Mesendoderm (in vitro differentiated cells): Measurements from ENCODE around the gene SLC4A4.
A peak's percentile ranks its signal among the peaks of the same experiment; 100 is the strongest.

Experiments used
- DNase-seq: peaks from one replicate; pipeline ENCODE4 v3.0.0; 2013
- H2AK5ac ChIP-seq: 2 replicates; pipeline ENCODE4 v1.6.1; 2013; ENCODE audit warnings: low read length, inconsistent platforms
- H2BK120ac ChIP-seq: 2 replicates; pipeline ENCODE4 v1.6.1; 2013; ENCODE audit warnings: low read depth, mild to moderate bottlenecking, low read length, moderate library complexity, mixed read lengths
- H2BK15ac ChIP-seq: replicated peaks from 2 replicates; pipeline ENCODE4 v1.6.1; 2013; ENCODE audit warnings: low read depth, mild to moderate bottlenecking, moderate library complexity
- H2BK5ac ChIP-seq: 2 replicates; pipeline ENCODE4 v1.6.1; 2013; ENCODE audit warnings: low read length, inconsistent platforms
- H3K18ac ChIP-seq: 2 replicates; pipeline ENCODE4 v1.6.1; 2013; ENCODE audit warnings: mild to moderate bottlenecking, low read length, mixed read lengths
- H3K23ac ChIP-seq: one replicate; pipeline ENCODE4 v1.6.1; 2013; ENCODE audit warnings: low read length
- H3K27ac ChIP-seq: 2 replicates; pipeline ENCODE4 v1.5.1; 2013; ENCODE audit warnings: low read depth, mild to moderate bottlenecking, inconsistent platforms, low read length, moderate library complexity
- H3K27me3 ChIP-seq: 2 replicates; pipeline ENCODE4 v1.6.1; 2013; ENCODE audit warnings: low read length, control low read depth, mild to moderate bottlenecking, inconsistent platforms; ENCODE audit not compliant: insufficient read depth, poor library complexity
- H3K36me3 ChIP-seq: 2 replicates; pipeline ENCODE4 v1.6.1; 2013; ENCODE audit warnings: low read length, inconsistent platforms; ENCODE audit not compliant: control insufficient read depth, insufficient read depth
- H3K4ac ChIP-seq: one replicate; pipeline ENCODE4 v1.6.1; 2013; ENCODE audit warnings: low read depth, mild to moderate bottlenecking, low read length, moderate library complexity
- H3K4me1 ChIP-seq: 2 replicates; pipeline ENCODE4 v1.6.1; 2013; ENCODE audit warnings: low read depth, low read length, inconsistent platforms; ENCODE audit not compliant: control insufficient read depth
- H3K4me2 ChIP-seq: 2 replicates; pipeline ENCODE4 v1.6.1; 2013; ENCODE audit warnings: low read length
- H3K4me3 ChIP-seq: 2 replicates; pipeline ENCODE4 v1.5.1; 2013; ENCODE audit warnings: mild to moderate bottlenecking, low read length
- H3K56ac ChIP-seq: one replicate; pipeline ENCODE4 v1.6.1; 2013; ENCODE audit warnings: low read length
- H3K79me1 ChIP-seq: 2 replicates; pipeline ENCODE4 v1.6.1; 2013; ENCODE audit warnings: low read length, inconsistent platforms
- H3K79me2 ChIP-seq: 2 replicates; pipeline ENCODE4 v1.6.1; 2013; ENCODE audit warnings: mild to moderate bottlenecking, low read length; ENCODE audit not compliant: control insufficient read depth, insufficient read depth
- H3K9ac ChIP-seq: 2 replicates; pipeline ENCODE4 v1.6.1; 2013; ENCODE audit warnings: low read length, inconsistent platforms
- H4K5ac ChIP-seq: one replicate; pipeline ENCODE4 v1.6.1; 2013; ENCODE audit warnings: low read length
- H4K8ac ChIP-seq: one replicate; pipeline ENCODE4 v1.6.1; 2013; ENCODE audit warnings: low read depth, mild to moderate bottlenecking, control low read depth, low read length, moderate library complexity
- WGBS: extraction: QIAGEN DNeasy Blood & Tissue Kit; methylation state at CpG from one replicate; pipeline ENCODE4 v1.1.7; 2013; ENCODE audit warnings: low lambda C conversion rate, missing lambda C conversion rate; ENCODE audit not compliant: insufficient coverage; ENCODE audit errors: extremely low coverage; 5-methylcytosine and 5-hydroxymethylcytosine counted together

The SLC4A4 gene

GRCh38 chr4:71377561-71377960 is 38.7 kb downstream of the SLC4A4 start:
- H3K4ac ChIP-seq: no peak overlapping the region
- H3K36me3 ChIP-seq: no peaks in the 10 kb centered on the region
- no peaks in the 10 kb centered on the region for H3K79me1 ChIP-seq
- H2AK5ac ChIP-seq: no peak overlapping the region
- H2BK5ac ChIP-seq: no peak overlapping the region
- no peak overlapping the region for H3K27ac ChIP-seq
- H3K4me1 ChIP-seq: no peaks in the 10 kb centered on the region
- H3K56ac ChIP-seq: no peak overlapping the region
- no CpG with 5 or more reads among the region's 4 CpGs for WGBS
- no peak for DNase-seq
- H3K79me2 ChIP-seq: no peaks in the 10 kb centered on the region
- no peak overlapping the region for H3K18ac ChIP-seq
- H3K4me2 ChIP-seq: no peak overlapping the region
- no peak overlapping the region for H3K23ac ChIP-seq
- no peak overlapping the region for H4K5ac ChIP-seq
- H2BK15ac ChIP-seq: no peak overlapping the region
- no peak overlapping the region for H3K9ac ChIP-seq
- no peaks in the 10 kb centered on the region for H3K27me3 ChIP-seq
- no peak overlapping the region for H2BK120ac ChIP-seq
- H4K8ac ChIP-seq: no peak overlapping the region
- H3K4me3 ChIP-seq: no peak overlapping the region

GRCh38 chr4:71379126-71379525 is 40.3 kb downstream of the SLC4A4 start:
- H2BK120ac ChIP-seq: no peak overlapping the region
- no peak overlapping the region for H3K4ac ChIP-seq
- H3K79me2 ChIP-seq: no peaks in the 10 kb centered on the region
- H4K8ac ChIP-seq: no peak overlapping the region
- no peak overlapping the region for H4K5ac ChIP-seq
- no peak overlapping the region for H2BK5ac ChIP-seq
- no peak overlapping the region for H2BK15ac ChIP-seq
- H3K79me1 ChIP-seq: no peaks in the 10 kb centered on the region
- no peak overlapping the region for H3K4me3 ChIP-seq
- no peak overlapping the region for H3K9ac ChIP-seq
- no peak for DNase-seq
- H3K56ac ChIP-seq: no peak overlapping the region
- no peak overlapping the region for H2AK5ac ChIP-seq
- 100% methylated on average over 1 of the region's 5 CpGs for WGBS
- no peaks in the 10 kb centered on the region for H3K27me3 ChIP-seq
- H3K4me2 ChIP-seq: no peak overlapping the region
- no peak overlapping the region for H3K18ac ChIP-seq
- H3K4me1 ChIP-seq: no peaks in the 10 kb centered on the region
- H3K23ac ChIP-seq: no peak overlapping the region
- no peaks in the 10 kb centered on the region for H3K36me3 ChIP-seq
- H3K27ac ChIP-seq: no peak overlapping the region

GRCh38 chr4:71380788-71381187 is 42.0 kb downstream of the SLC4A4 start:
- H3K4me3 ChIP-seq: no peak overlapping the region
- no peak overlapping the region for H3K23ac ChIP-seq
- no CpG with 5 or more reads among the region's 3 CpGs for WGBS
- H3K27me3 ChIP-seq: no peaks in the 10 kb centered on the region
- H4K5ac ChIP-seq: no peak overlapping the region
- H3K27ac ChIP-seq: no peak overlapping the region
- H2AK5ac ChIP-seq: no peak overlapping the region
- H2BK5ac ChIP-seq: no peak overlapping the region
- no peaks in the 10 kb centered on the region for H3K79me1 ChIP-seq
- H3K79me2 ChIP-seq: no peaks in the 10 kb centered on the region
- H4K8ac ChIP-seq: no peak overlapping the region
- H3K9ac ChIP-seq: no peak overlapping the region
- H2BK15ac ChIP-seq: no peak overlapping the region
- no peak overlapping the region for H3K18ac ChIP-seq
- no peaks in the 10 kb centered on the region for H3K4me1 ChIP-seq
- no peak overlapping the region for H2BK120ac ChIP-seq
- H3K36me3 ChIP-seq: no peaks in the 10 kb centered on the region
- H3K4ac ChIP-seq: no peak overlapping the region
- H3K56ac ChIP-seq: no peak overlapping the region
- DNase-seq: peak; percentile 24
- no peak overlapping the region for H3K4me2 ChIP-seq

- Histone ChIP-seq H2BK120ac (no peak overlapping the region), H3K4ac (no peak overlapping the region), H3K27me3 (no peaks in the 10 kb centered on the region), H3K4me3 (no peak overlapping the region), H2AK5ac (no peak overlapping the region), H4K8ac (no peak overlapping the region), H2BK5ac (no peak overlapping the region), H3K79me1 (no peaks in the 10 kb centered on the region), H2BK15ac (no peak overlapping the region), H3K56ac (no peak overlapping the region), H3K36me3 (no peaks in the 10 kb centered on the region), H3K27ac (no peak overlapping the region), H3K79me2 (no peaks in the 10 kb centered on the region), H3K4me2 (no peak overlapping the region), H3K4me1 (no peaks in the 10 kb centered on the region), H4K5ac (no peak overlapping the region), H3K9ac (no peak overlapping the region), H3K23ac (no peak overlapping the region), H3K18ac (no peak overlapping the region)
- no CpG with 5 or more reads among the region's 3 CpGs for WGBS
- no peak for DNase-seq
These were observed 43.5 kb downstream of the SLC4A4 start for GRCh38 chr4:71382125-71382899.

- Histone ChIP-seq H3K18ac (no peak overlapping the region), H3K27me3 (no peaks in the 10 kb centered on the region), H3K79me2 (no peaks in the 10 kb centered on the region), H4K8ac (no peak overlapping the region), H3K4me3 (no peak overlapping the region), H3K27ac (no peak overlapping the region), H2BK5ac (no peak overlapping the region), H3K4me2 (no peak overlapping the region), H3K4me1 (no peaks in the 10 kb centered on the region), H3K9ac (no peak overlapping the region), H2BK120ac (no peak overlapping the region), H3K23ac (no peak overlapping the region), H2AK5ac (no peak overlapping the region), H3K79me1 (no peaks in the 10 kb centered on the region), H3K56ac (no peak overlapping the region), H2BK15ac (no peak overlapping the region), H4K5ac (no peak overlapping the region), H3K4ac (no peak overlapping the region), H3K36me3 (no peaks in the 10 kb centered on the region)
- DNase-seq: no peak
- WGBS: no CpG with 5 or more reads among the region's 3 CpGs
These were observed 44.2 kb downstream of the SLC4A4 start for GRCh38 chr4:71382900-71383560.
